Measurements from ENCODE around the gene ALAD.

The ALAD gene

GRCh38 chr9:113372059-113372458 is 29.0 kb downstream of the ALAD start:
- DNase-seq = no peak

- no peak for DNase-seq
Measured at GRCh38 chr9:113370806-113371325, 30.2 kb downstream of the ALAD start.

DNA sequence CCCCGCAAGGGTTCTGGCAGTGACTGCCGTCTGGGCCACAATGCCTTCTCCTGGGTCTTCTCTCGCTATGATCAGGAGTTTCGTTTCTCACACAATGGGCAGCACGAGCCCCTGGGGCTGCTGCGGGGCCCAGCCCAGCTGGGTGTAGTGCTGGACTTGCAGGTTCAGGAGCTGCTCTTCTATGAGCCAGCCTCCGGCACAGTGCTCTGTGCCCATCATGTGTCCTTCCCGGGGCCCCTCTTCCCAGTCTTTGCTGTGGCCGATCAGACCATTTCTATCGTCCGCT is 31.3 kb downstream of the ALAD start:
- DNase-seq = no peak

DNA sequence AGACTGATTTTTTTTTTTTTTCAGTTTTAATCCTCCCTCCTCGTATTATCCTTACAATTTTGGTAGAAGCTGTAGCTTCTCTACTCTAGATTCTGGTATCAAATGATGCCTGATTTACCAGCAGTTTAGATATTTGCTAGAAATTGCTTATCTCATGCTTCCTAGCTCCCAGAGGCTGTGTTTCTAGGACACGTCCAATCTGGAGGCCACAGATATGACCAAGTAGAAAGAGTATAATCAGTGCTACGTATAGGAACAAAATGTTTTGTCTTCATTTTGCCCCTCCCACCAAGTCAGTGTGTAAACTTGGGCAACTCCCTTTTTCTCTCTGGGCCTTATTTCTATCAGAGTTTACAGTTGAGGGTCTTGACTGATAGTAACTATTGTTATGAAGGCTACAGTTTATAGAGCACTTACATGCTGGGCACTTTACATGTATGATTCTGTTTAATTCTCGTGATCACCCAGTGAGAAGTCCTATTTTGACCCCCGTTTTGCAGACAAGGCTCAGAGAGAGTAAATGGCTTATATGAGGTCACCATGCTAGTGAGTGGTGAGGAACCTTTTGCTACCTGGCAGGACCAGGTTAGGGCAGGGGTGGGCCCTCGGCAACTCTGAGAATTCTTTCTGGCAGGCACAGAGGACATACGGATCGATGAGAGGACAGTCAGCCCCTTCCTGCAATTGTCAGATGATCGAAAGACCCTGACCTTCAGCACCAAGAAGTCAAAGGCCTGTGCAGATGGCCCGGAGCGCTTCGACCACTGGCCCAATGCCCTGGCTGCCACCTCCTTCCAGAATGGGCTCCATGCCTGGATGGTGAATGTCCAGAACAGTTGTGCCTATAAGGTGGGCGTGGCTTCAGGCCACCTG is 31.9 kb downstream of the ALAD start:
- DNase-seq = no peak

- DNase-seq = no peak
Measured at GRCh38 chr9:113368348-113368981, 32.6 kb downstream of the ALAD start.

GRCh38 chr9:113365652-113366051 is 35.4 kb downstream of the ALAD start:
- peak; percentile 89 for DNase-seq

- DNase-seq = no peak
Measured at GRCh38 chr9:113364951-113365350, 36.1 kb downstream of the ALAD start.

GRCh38 chr9:113363336-113363735 is 37.7 kb downstream of the ALAD start:
- no peak for DNase-seq

DNA sequence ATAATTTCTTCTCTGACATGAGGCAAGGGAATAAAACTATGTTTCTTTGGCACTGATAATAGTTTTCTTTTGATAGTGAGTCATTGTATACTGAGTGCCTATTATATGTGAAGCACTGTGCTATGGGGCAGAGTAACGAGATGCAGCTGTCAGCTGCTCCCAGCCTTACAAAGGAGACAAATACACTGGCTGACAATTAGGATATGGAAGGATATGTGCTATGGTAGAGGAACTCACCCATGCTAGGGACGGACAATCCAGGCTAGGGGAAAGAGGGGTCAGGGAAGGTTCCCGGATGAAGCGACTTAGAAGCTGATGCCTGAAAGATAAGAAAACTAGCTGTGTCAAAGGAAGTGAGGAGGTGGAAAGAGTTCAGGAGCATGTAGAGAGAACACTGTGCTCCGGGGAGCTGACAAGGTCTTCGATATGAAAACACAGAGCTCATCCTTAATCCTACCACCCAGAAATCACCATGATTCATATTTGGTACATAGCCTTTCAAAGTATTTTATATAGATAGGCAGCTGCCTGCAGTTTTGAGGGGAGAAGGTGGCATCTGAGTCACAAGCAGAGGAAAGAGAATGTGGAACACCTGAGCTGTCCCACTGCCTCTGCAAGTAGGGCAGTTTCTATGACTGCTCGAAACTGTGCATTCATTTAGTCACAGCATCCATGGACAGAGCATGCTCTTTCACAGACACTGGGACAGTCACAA is 39.6 kb downstream of the ALAD start:
- DNase-seq = no peak

DNA sequence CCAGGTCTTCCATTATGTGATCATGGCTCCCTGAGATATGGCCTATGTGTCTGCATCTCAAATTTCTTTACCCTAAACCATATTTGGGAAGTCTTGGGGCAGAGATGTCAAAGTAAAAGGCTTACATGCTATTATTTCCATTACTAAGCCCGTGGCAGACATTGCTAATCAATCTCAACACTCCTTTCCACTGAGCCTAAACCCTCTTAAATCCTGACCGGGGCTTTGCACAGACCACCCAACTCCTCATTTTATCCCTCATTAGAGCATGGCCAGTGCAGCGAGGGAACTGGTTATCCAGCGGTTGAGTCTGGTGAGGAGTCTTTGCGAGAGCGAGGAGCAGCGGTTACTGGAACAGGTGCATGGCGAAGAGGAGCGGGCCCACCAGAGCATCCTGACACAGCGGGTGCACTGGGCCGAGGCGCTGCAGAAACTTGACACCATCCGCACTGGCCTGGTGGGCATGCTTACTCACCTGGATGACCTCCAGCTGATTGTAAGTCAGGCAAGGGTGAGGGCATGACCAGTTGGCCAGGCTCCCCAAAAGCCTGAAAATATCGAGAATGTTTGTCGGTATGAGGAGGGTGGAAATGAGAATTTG is 40.7 kb downstream of the ALAD start:
- no peak for DNase-seq

- no peak for DNase-seq
Measured at GRCh38 chr9:113359385-113359784, 41.7 kb downstream of the ALAD start.

DNA sequence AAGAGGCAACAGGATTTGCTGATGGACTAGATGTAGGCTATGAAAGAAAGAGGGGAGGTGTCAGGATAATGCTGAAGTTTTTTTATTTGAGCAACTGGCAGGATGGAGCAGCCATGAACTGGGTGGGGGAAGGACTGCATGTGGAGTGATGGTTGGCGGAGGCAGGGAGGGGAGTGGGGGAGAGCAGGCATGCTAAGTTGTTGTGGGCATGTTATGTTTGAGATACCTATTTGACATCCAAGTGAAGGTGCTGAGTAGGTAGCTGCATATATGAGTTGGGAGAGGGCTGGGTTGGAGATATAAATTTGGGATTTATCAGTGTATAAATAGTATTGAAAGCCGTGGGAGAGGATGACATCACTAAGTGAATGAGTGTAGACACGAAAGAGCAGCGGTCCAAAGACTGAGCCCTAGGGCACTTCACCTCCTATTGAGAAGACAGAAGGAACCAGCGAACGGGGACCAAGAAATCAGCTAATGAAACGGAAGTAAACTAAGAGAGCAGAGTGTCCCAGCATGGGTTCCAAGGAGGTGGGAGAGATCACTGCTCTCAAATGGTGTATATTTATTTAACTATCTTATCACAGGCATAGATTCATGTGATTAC is 44.3 kb downstream of the ALAD start:
- DNase-seq = no peak

- peak; percentile 19 for DNase-seq
Measured at GRCh38 chr9:113355040-113355596, 46.0 kb downstream of the ALAD start.

- DNase-seq = peak; percentile 10
Measured at GRCh38 chr9:113352411-113352810, 48.7 kb downstream of the ALAD start.

DNA sequence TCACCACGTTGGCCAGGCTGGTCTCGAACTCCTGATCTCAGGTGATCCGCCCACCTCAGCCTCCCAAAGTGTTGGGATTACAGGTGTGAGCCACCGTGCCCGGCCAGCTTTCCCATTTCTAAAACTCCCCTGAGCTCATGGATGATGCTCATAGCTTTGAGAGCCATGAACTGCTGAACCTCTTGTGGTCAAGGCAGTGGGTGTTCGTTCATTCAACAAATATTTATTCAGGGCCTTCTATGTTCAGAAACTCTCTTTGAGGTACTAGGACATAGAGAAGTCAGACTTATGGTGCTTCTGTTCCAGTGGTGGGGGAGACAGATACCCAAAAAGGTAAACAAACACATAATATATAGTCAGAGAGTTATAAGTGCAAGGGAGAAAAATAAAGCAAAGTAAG is 49.1 kb downstream of the ALAD start:
- no peak for DNase-seq

GRCh38 chr9:113350937-113351336 is 50.1 kb downstream of the ALAD start:
- DNase-seq = peak; percentile 88

- DNase-seq = no peak
Measured at GRCh38 chr9:113350107-113350661, 50.9 kb downstream of the ALAD start.

DNA sequence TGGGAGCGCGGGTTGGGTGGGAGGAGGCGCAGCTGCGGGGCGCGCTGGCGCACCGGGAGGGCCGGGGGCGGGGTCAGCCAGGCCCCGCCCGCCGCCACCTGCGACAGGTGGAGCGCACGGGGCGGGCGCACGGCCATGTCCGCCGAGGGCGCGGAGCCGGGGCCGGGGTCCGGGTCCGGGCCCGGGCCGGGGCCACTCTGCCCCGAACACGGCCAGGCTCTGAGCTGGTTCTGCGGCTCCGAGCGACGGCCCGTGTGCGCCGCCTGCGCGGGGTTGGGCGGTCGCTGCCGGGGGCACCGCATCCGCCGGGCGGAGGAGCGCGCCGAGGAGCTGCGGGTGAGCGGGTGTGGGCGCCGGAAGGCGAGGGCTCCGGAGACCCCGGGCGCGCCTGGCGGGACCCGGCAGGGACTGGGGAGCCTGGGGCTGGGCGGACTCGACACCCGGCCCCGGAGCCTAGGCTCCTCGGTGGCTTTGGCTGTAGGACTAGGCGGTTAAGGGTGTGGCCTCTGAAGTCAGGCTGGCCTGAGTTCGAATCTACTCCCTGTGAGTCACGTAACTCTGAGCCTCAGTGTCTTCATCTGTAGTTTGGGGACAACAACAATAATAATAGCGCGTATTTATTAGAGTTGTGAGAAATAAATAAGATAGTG is 51.5 kb downstream of the ALAD start, which contains the start of gene BSPRY:
TSS of gene BSPRY (plus strand) at position 97 of the 650 bp plus-strand sequence. CDS start at position 136, 39 bp downstream.
- peak; percentile 6 for DNase-seq

DNA sequence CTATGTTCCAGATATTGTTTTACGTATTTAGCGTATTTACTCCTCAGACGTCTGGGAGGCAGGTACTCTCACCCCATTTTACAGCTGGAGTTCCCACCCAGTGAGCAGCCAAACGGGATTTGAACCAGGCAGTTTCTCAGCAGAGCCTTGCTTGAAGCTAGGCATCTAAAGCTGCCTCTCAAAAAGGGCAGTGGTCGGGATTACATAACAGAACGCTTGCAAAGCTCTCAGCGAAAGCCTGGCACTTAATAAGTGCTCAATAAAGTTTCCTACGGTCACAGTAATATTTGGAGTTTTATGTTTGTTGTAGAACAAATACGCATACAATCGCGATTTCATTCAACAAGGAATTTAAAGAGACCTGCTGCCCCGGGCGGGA is 52.0 kb downstream of the ALAD start:
- DNase-seq = peak; percentile 23

- DNase-seq = no peak
Measured at GRCh38 chr9:113348437-113348836, 52.6 kb downstream of the ALAD start.

GRCh38 chr9:113345671-113346070 is 55.4 kb downstream of the ALAD start:
- no peak for DNase-seq

DNA sequence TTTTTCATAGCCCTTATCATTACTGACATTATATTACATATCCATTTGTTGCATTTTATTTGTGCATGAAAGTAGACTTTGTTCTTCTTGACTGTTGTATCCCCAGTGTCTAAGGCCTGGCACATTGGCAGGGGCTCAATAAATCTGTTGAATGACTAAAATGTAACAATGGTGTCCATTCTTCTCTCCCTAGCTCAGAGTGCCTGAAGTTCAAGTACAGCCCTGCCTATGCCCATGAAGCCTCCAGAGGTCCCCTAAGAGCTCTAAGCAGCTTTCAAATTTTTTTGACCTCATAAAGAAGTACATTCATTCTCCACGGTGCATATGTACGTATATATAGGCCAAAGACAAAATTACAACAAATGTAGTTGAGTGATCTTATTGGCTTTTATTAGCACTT is 55.9 kb downstream of the ALAD start:
- DNase-seq = no peak
